D721Med (cell line): ENCODE results near the gene WDR44.

Experiments used
- DNase-seq: peaks from one replicate; pipeline ENCODE4 v3.0.0; 2011; ENCODE audit warnings: low spot score; ENCODE audit not compliant: insufficient read length
- FAIRE-seq: peaks from 2 replicates; lab custom pipeline; 2011; peaks lifted over from hg19 to GRCh38; lab: Jason Lieb, UNC
- CTCF ChIP-seq: IDR thresholded peaks from 2 replicates; pipeline ENCODE4 v1.5.1; 2012; ENCODE audit warnings: mild to moderate bottlenecking, control low read depth; ENCODE audit not compliant: insufficient read depth; ENCODE audit errors: missing control alignments

Gene WDR44

GRCh38 chrX:118495958-118496762 lies 150.3 kb downstream of the WDR44 start:
- no peak for DNase-seq
- FAIRE-seq = no peak
- no peak for TF ChIP-seq CTCF

DNA sequence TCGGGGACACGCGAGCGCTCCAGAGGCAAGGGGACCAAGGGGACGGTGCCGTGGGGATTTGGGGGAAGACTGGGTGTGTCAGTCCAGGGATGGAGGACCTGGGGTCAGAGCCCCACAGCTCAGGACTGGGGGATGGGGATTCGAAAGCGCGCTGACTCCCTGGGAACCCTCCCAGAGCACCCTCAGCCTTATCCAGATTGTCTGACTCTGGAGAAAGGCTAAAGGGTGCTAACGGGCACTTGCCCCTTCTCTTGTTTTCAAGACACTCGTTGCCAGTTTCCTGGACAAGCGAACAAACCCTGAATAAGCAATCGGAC lies 150.8 kb downstream of the WDR44 start:
- DNase-seq (no peak), FAIRE-seq (no peak)

DNA sequence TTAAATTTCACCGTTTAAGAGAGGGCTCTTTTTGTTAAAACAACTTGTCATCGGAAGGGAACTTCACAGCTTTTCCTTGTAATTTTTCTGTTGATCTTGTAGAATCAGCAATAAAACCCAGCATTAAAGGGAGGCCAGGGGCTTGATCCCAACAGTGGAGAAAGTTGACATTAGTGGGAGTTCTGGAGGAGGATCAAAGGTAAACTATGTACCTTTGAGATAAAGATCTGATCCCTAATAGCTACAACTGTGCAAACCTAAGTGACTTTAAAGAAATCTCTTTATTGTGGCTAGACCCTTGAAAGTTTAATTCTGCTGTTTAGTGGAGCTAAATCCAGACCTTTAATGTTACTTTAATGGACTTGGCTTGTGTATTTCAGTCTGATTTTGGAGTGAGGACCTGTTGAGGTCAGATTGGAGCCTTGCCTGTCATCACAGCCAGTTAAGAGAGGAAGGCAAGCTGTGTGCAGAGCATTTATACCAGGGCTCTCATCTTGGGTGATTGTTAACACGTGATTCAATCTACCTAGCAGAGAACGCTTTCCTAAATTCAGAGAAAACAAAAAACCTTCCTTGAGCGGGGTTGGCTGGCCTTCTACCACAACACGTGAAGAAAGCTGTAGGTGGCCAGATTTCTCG lies 151.4 kb downstream of the WDR44 start:
- TF ChIP-seq CTCF = no peak
- DNase-seq (no peak), FAIRE-seq (peak; percentile 25)

More for the DNA sequence above, 150.8 kb downstream of the WDR44 start:
- TF ChIP-seq CTCF = no peak

- FAIRE-seq = no peak
- DNase-seq = no peak
- no peak for TF ChIP-seq CTCF
Observed at GRCh38 chrX:118498351-118498750, 152.4 kb downstream of the WDR44 start.

GRCh38 chrX:118498755-118499154 lies 152.8 kb downstream of the WDR44 start:
- peak; percentile 25 for FAIRE-seq
- no peak for DNase-seq
- TF ChIP-seq CTCF = no peak

DNA sequence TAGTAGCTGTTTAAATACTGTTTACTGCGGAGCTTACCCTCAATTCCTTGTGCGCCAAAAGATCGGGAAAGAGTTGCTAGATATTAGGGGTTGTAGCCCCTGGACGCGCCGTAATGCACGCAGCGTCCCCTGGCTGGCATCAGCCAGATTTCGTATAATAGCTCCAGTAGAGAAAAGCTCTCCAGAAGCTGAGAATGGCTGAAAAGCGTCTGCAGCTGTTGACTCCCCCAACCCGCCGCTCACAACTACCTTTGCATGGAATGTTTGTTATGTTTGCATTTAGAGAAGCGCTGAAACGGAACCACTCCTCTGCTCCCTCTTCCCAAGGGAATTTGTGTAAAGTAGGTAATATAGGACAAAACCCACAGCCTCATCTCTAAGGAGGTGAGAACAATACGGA lies 153.4 kb downstream of the WDR44 start:
- TF ChIP-seq CTCF = no peak
- FAIRE-seq = no peak
- DNase-seq = no peak
